Activated T-helper 1 cell treated with anti-CD3 and anti-CD28 coated beads, Interleukin-2, amount 50 U/mL, for 16 hours (primary cell): ENCODE results near the gene ATXN7L1.

Experiments used
- DNase-seq, 2 donors: peaks; one replicate each; pipeline ENCODE4 v3.0.0-alpha.2; 2020; ENCODE audit warnings: low read depth in 1 of 2, low spot score in 1 of 2

The ATXN7L1 gene, protein sequence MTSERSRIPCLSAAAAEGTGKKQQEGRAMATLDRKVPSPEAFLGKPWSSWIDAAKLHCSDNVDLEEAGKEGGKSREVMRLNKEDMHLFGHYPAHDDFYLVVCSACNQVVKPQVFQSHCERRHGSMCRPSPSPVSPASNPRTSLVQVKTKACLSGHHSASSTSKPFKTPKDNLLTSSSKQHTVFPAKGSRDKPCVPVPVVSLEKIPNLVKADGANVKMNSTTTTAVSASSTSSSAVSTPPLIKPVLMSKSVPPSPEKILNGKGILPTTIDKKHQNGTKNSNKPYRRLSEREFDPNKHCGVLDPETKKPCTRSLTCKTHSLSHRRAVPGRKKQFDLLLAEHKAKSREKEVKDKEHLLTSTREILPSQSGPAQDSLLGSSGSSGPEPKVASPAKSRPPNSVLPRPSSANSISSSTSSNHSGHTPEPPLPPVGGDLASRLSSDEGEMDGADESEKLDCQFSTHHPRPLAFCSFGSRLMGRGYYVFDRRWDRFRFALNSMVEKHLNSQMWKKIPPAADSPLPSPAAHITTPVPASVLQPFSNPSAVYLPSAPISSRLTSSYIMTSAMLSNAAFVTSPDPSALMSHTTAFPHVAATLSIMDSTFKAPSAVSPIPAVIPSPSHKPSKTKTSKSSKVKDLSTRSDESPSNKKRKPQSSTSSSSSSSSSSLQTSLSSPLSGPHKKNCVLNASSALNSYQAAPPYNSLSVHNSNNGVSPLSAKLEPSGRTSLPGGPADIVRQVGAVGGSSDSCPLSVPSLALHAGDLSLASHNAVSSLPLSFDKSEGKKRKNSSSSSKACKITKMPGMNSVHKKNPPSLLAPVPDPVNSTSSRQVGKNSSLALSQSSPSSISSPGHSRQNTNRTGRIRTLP

DNA sequence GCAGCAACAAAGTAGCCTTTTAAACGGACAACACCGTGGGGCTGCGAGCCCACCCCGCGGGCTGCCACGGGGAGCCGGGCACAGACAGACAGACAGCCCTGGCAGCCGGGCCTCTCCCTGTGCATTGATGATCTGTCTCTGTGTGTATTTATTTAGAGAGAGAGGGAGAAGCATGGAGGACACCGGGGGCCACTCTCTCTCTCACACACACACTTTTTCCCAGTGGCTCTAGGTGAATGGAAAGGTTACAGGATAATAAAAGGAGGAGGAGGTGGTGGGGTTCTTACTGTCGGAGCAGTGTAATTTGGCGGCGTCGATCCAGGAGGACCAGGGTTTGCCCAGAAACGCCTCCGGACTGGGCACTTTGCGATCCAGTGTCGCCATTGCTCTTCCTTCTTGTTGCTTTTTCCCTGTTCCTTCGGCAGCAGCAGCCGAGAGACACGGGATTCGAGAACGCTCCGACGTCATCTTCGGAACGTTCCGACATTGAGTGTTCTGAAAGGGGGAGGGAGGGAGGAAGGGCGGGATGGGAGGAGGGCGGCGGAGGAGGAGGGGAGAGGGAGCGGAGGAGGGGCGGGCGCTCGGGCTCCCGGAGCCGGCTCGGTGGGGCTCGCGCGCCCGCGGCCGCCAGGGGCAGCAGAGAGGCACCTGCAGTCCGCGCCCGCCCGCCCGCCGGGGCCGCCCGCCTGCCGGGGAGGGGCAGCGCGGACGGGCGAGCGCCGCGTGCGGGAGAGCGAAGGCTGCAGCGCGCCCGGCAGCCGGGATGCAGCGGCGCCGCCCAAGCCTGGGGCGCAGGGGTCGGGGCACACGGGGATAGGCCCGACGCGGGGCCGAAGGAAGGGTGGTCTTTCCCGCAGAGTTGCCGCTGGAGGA lies at the start of gene ATXN7L1:
ATXN7L1 (minus strand) TSS at position 509 of the 873 bp plus-strand sequence; CDS start at position 468, 41 bp downstream.
- DNase-seq, result peak; percentile 82 to 84

DNA sequence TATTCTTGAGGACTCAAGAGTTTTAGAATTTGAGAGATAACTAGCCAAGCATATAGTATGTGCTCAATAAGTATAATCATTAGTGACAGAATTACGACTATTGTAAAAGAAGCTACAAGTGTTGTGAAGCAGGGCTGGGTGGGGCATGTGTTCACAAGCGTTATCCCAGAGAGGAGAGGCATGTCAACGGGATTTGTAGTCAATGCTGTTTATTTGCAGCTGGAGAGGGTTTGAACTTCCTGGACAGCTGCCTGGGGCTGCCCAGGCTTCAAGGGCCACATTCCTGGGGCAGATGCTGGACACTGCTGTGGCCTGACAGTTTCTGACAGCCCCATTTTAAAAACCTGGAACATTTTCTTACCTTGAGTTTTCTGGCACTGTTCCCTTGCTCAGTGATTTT lies 49.7 kb upstream of the ATXN7L1 start:
- DNase-seq, result no peak

DNA sequence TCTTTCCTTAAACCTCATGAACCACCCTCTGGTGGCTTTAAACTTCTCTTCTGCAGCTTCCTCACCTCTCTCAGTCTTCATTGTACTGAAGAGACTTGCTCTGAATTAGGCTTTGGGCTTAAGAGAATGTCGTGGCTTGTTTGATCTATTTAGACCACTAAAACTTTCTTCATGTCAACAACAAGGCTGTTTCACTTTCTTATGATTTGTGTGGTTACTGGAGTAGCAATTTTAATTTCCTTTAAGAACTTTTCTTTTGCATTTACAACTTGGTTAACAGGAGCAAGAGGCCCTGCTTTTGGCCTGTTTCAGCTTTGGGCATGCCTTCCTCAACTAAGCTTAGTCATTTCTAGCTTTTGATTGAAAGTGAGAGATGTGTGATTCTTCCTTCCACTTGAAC lies 48.5 kb upstream of the ATXN7L1 start:
- DNase-seq, result no peak

DNA sequence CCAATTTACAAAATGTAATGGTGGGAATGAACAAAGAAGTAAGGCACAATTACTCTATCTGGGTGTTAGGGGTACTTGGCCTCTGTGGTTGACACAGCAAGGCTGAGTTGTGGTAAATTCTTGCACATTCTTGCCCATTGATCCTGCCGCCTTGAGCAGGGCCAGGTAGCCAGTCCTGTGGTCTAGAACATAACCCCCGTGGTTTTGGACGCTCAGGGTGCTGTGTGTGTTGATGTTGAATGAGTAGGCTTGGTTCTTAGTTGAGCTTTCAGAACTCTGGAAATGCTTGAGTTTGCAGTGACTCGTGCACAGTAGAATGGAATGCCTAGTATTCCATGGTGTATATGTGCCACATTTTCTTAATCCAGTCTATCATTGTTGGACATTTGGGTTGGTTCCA lies 44.4 kb upstream of the ATXN7L1 start:
- DNase-seq, result no peak

DNA sequence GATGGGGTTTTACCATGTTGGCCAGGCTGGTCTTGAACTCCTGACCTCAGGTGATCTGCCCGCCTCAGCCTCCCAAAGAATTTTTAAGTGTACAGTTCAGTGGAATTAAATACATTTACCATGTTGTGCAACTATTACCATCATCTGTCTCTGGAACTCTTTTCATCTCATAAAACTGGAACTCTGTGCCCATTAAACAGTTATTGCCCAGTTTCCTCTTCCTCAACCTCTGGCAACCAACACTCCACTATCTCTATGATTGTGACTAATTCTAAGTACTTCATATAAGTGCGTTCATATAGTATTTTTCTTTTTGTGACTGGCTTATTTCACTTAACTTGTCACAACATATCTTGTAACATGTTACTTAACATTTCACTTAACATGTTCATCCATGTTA lies 41.3 kb upstream of the ATXN7L1 start:
- DNase-seq, result no peak

DNA sequence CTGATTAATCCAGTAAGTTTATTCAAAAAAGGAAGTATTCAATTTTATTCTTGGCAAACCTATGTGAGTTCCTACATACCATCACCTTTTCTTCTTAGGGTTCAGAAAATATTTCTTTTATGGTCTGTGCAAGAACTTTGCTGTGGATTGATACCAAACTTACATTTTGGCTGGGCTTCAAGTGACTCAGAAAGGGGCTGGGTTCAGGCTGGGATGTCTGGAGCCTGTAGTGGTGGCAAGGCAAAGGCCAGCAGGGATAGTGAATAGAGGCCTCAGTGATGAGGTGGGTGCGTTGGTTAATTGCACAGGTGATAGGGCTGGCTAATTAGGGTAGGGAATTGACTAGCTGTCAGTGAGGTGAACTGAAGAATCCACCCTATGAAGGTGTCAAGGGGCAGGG lies 40.2 kb upstream of the ATXN7L1 start:
- DNase-seq, result no peak

DNA sequence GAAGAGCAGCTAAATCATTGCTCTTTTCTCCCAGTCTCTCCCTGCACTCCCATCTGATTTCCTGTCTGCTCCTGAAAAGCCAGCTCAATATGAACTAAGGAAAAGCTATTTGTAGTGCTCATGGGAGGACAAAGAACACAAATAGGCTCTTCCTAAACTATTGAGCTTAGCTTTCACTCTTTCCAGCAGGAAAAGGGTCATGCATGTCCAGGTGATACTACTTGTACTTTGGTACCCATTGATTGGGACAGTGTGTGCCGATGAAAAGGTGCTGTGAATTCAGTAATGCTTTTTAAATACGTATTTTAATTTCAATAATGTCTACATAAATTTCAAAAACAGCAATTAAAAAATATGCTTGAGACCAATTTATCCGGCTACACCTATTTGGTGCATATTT lies 37.5 kb upstream of the ATXN7L1 start:
- no peak for DNase-seq

DNA sequence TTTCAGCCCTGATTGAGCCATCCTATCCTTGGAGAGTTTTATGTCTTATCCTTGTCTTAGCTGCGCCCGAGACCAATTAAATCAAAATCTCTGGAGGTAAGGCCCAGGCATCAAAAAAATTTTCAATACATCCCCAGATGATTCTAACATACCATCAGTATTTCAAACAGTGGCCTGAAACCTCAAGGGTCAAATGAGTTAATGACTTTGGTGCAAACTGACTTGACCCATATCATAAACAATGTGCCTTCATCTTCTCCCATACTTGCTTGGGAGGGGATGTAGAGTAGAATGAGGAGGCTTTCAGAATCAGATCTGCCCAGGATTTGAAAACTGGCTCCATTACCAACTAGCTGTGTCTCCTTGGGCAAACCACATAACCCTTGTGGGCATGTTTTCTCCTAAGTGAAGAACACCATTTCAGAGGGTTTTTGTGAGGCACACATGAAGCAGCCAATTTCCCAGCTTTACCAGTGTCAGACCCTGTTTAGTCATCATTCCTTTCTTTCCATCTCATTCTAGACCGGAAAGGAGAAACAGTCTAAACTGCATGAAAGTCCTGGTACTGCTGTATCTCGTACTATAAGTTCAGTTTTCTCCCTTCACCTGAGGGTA lies 35.7 kb upstream of the ATXN7L1 start:
- DNase-seq, result no peak

DNA sequence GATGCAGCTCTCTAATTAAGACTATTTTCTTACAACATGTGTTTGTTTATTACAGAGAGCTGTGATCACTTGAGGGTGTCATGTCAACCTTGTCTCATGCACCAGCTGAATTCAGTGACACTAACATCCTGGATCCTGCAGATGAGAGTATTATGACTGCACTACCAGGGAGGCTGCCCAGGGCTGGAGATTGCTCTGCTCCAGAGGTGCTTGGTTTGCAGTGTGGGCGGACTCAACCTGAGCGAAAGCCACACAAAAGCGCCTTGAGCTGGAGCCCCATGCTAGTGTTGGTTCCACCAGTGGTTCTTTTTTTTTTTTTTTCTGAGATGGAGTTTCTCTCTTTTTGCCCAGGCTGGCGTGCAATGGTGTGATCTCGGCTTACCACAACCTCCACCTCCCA lies 33.8 kb upstream of the ATXN7L1 start:
- no peak for DNase-seq

DNA sequence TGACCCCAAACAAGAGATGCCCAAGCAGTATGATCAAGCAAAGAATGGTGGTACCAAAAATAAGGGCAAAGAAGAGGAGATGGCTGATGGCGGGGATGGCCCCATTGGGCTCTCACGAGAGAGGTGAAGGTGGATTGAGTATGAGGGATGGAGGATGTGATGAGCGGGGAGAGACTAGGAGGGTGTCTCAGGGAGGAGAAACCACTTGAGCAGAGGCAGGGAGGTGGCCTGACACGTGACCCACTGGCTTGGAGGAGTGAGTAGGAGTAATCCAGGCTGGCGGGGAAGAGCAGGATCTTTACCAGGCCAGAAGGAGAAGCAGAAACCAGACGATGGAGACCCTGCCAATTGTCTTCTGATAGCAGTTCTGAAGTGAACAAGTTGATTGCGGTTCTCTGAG lies 33.3 kb upstream of the ATXN7L1 start:
- DNase-seq, result no peak

DNA sequence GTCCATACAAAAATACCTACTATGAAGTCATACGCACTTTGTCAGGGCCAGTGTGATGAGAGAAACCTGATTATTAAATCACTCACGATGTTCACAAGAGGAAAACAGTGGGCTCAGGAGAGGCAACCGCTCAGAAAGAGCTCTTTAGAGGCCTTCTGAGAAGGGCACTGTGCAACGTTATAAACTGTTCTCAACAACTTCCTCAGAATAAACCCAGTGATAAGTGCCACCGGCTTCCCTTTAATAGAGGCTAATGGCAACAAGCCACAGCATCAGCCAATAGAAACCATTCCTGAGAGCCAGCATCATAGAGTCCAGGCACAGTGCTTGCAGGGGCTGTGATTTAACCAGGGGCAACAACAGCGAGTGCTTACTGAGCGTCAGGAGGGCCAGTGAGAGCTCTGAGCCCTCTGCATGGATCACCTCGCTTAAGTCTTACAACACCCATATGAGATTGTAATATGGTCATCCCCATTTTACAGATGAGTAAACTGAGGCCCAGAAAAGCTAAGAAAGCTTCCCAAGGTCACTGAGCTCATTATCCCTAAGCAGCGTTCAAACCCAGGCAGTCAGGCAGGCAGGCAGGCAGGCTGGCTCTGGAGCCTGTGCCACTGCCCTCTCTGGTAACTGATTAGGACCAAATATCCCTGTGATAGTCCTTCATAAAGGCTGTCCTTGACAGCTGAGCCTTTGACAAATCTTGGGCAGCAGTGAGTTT lies 30.9 kb upstream of the ATXN7L1 start:
- DNase-seq, result no peak

DNA sequence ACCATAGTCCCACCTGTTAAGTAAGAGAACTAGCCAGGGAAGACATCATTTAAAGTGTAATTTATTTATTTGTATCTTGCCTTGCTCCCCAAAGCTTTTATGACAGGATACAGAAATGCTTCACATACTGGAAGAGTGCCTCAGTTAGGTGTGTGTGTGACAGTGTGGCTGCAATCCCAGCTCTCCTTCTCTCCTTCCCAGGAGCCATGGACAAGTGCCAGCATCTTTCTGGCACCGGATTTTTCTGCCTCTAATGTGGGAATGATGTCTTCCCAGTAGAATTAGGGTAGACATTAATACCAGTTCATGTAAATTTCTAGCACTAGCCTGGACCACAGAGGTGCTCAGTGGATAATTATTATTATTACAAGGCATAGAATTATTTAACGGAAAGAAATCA lies 30.3 kb upstream of the ATXN7L1 start:
- DNase-seq, result no peak

DNA sequence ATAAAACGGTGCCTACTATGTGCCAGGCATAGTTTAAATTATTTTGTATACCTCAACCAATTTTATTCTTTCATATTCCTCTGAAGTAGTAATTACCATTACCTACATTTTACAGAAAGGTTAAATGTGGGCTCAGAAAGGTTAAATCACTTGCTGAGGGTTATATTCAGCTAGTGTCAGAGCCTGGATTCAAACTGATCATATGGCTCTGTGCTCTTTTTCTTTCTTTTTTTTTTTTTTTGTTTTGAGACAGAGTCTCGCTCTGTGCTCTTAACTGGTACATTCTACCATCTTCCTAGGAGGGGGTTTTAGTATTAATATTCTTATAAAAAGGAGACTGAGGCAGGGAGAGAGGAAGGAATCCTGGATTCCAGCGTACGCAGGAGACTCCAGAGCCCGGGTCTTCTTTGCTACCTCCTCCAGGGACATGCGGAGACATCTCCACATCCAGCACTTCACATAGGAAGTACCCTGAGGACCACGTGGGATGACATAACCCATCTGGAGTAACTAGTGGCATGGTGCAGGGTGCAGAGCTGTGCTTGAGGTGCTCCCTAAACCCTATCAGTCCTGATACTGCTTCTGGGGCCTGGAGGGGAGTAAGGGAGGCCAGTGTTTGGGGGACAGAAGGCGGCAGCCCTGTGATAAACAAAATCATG lies 29.6 kb upstream of the ATXN7L1 start:
- no peak for DNase-seq

DNA sequence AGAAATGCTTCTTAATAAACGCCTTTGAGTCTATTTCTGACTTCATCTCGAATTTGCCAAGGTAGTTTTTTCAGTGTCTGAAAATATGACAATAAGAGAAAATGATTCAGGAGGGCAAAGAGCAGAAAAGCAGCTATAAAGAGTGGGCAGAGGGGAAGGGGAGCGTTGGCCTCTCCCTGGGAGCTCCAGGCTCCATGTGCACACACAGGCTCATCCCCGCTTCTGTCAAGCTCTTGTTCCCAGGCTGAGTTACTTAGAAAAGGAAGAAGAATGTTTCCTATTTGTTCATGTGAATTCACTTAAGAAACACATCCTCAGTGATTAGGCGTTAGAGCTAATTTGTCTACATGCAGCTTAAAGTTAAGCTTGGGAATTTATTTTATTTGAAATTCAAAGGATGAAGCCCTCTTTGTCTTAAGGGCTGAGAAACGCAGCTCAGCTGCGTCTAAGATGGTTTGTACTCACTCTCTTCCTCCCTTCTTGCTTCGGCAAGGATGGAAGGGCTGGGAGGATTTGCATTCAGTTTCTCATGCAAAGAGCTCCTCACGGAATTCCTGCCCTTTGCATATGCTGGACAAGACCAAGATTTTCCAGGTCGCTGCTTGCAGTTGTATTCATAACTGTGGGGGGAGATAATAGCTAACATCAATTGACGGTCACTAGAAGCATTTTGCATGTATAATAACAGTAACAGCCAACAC lies 29.0 kb upstream of the ATXN7L1 start:
- DNase-seq, result no peak

DNA sequence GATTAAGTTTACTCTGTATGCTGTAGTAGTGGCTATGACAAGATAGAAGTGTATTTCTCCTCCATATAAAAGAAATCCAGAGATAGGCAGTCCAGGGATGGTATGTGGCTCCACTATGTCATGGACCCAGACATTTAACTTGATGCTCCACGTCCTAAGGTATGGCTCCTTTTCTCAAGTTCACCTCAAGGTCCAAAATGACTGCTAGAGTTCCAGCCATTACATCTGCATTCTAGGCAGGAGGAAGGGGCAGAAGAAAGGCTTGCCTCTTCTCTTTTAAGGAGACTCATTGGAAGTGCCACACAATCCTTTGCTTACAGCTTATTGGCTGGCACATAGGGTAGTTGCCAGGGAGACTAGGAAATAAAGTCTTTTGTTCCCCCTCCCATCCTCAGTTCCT lies 27.7 kb upstream of the ATXN7L1 start:
- DNase-seq, result no peak

DNA sequence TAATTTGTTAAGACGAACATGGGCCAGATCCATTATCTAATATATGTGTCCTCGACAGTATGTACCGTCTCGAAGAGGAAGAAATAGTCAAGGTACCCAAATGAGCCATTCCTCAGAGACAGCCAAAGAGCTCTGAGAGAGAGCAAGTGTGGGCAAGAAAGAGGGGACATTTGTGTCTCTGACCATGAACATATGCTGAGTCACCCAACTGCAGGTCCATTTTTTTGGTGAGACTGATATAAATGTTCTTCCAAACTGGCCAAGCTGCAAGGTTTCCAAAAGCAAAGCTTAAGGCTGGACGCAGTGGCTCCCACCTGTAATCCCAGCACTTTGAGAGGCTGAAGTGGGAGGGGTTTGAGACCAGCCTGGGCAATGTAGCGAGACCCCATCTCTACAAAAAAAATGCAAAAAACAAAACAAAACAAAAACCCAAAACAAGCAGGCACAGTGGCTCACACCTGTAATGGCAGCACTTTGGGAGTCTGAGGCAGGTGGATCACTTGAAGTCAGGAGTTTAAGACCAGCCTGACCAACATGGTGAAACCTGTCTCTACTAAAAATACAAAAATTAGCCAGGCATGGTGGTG lies 26.0 kb upstream of the ATXN7L1 start:
- no peak for DNase-seq

DNA sequence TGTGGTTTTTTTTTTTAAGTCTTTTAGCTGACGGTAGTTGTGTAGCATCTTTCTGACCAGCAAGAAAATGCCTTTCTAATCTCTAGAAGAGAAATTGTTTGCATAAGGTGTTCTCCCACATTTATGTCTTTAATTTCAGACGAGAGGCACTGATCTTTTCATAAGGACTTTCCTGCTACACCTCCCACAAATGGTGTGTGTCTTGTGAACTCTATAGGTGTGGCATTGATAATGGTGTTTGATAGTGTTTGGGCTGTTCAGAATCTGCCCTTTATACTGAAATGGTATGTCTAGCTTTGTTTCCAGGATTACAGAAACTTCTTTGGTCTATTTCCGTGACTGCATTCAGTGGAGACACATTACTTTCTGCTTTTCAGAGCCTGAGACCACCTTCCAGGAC lies 21.6 kb upstream of the ATXN7L1 start:
- no peak for DNase-seq

DNA sequence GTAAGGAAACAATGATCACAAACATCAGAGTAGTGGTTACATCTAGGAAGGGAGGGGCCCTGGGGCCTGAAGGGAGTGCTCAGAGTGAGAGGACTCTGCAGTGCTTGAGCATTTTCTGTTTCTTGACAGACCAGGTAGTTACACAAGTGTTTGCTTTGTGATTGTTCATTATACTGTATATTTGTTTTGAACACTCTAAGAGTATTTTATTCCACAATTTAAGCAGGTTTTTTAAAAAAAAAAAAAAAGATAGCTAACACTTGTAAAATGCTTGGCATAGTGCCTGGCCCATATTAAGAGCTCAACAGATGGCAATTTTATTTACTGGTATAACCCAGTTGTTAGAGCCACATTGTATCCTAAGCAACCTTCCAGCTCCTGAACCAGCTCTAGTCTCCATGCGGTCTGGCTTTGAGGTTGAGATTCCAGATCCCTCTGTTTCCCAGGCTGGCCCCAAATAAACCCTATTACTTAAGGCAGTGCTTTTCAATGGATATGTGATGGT lies 20.1 kb upstream of the ATXN7L1 start:
- no peak for DNase-seq

DNA sequence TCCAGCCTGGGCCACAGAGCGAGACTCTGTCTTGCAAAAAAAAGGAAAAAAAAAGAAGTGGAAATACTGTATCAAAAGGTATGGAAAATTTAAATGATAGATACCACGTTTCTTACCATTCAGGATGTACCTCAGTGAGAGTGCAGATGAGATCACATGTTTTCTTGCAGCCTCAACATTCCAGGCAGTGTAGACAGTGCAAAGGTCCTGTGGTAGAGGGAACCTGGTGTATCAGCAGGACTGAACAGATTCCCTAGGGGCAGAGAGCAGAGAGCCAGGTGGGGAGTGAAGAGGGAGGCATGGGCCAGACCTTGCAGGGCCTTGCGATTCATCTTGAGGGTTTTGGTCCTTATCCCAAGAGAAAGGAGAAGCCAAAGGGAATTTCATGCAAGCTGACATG lies 17.7 kb upstream of the ATXN7L1 start:
- no peak for DNase-seq
